ENCODE results near the gene A2M. TPM values are rescaled to one million over a fixed set of nuclear protein-coding genes. Genes with fewer than 3 reads are reported as not detected.

Gene A2M
- total and polyA plus RNA-seq, 4 donors, result 377 to 2,674 (median 775) TPM

DNA sequence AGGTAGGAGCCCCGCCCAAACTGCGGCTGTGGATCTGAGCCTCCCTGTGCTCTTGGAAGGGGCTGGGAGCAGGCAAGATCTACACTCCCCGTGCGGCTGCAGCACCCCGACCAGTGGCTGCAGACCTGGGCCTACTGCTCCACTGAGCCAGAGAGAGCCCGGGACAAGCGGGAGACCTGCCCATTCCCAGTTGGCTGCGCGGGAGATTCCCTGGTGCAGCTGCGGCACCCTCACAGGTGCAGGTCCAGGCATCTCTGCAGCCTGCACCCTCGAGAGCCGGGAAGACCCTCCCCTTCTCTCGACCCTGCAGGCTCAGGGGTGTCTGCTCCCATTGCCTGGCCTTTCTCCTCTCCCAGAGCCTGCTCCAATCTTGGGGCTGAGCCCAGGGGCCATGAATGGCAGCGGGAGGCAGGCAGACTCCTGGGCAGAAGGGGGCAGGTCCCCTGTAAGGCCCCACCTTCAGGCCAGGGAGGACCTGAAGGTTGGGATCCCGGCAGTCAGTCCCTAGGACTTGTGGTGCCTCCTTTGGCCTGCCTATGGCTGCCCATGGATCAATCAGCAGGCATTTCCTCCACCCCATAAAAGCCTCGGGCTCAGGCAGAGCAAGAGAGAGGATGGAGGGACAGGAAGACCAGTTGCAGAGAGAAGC, 8.8 kb upstream of the A2M start:
- Histone ChIP-seq H3K27me3 (ENCODE audit: control insufficient read depth in 3 of 3, insufficient read depth in 3 of 3, low read length in 2 of 3) (no peaks in the 10 kb centered on the region), H3K9ac (ENCODE audit: insufficient read depth in 1 of 2, low read length in 2 of 2) (no peak overlapping the region), H3K4me1 (ENCODE audit: control insufficient read depth in 5 of 5, insufficient read depth in 5 of 5, low read length in 5 of 5) (peaks cover 0 to 52% (median 9%) of the 10 kb centered on the region in 5 donors), H3K4me3 (no peak overlapping the region), H3K27ac (ENCODE audit: low read depth in 1 of 2, low read length in 1 of 2) (peak overlapping the region; percentile 17 to 82), H3K9me3 (ENCODE audit: control insufficient read depth in 4 of 4, insufficient read depth in 3 of 4, low read length in 3 of 4) (no peaks in the 10 kb centered on the region), H3K36me3 (ENCODE audit: control insufficient read depth in 4 of 4, insufficient read depth in 4 of 4, low read length in 4 of 4) (peaks cover 0 to 5% (median 0%) of the 10 kb centered on the region in 4 donors)
- ATAC-seq (ENCODE audit: insufficient read depth, low FRiP score), result no peak
- TF ChIP-seq, protein P1, sequence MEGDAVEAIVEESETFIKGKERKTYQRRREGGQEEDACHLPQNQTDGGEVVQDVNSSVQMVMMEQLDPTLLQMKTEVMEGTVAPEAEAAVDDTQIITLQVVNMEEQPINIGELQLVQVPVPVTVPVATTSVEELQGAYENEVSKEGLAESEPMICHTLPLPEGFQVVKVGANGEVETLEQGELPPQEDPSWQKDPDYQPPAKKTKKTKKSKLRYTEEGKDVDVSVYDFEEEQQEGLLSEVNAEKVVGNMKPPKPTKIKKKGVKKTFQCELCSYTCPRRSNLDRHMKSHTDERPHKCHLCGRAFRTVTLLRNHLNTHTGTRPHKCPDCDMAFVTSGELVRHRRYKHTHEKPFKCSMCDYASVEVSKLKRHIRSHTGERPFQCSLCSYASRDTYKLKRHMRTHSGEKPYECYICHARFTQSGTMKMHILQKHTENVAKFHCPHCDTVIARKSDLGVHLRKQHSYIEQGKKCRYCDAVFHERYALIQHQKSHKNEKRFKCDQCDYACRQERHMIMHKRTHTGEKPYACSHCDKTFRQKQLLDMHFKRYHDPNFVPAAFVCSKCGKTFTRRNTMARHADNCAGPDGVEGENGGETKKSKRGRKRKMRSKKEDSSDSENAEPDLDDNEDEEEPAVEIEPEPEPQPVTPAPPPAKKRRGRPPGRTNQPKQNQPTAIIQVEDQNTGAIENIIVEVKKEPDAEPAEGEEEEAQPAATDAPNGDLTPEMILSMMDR (IDR thresholded peaks at IDR 0.05; ENCODE audit: control extremely low read depth, extremely low read depth), result no peak
- 85 to 96% methylated on average over 16 of the region's 16 CpGs for WGBS, 2 donors
- no peak for DNase-seq

DNA sequence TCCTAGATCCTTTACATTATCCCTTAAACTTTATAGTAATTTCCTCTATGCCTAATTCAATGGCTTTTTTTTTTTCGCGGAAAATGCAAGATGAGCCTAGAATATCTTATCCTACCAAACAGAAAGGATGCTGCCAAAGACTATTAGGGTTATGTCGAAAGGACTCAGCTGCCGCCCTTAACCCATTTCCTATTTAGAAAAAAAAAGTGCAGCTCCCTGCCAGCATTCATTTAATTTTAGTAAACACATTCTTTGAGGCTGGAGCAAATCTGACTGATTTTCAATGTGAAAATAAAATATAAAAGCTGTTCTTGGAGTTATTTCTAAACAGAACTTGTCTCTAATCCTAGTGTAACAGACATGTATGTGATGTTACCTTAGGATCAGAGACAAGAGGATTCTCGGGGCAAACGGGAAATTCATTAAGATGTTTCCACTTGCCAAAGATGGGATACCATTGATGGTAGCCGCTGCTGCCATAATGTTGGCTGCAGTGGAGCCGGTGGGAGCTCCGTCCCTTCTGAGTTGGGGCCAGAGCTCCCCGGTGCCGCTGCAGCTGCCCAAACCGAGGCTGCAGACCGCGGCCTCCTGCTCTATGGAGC, 8.2 kb upstream of the A2M start:
- DNase-seq (peak; percentile 80 to 97 (median 97)), ATAC-seq (ENCODE audit: insufficient read depth, low FRiP score) (peak; percentile 13)
- 67 to 76% methylated on average over 14 of the region's 14 CpGs for WGBS, 2 donors
- peak overlapping the region; percentile 17 to 82 for H3K27ac ChIP-seq (ENCODE audit: low read depth in 1 of 2, low read length in 1 of 2)
- no peaks in the 10 kb centered on the region for H3K9me3 ChIP-seq (ENCODE audit: control insufficient read depth in 4 of 4, insufficient read depth in 3 of 4, low read length in 3 of 4)
- H3K36me3 ChIP-seq (ENCODE audit: control insufficient read depth in 4 of 4, insufficient read depth in 4 of 4, low read length in 4 of 4), result peaks cover 0 to 5% (median 0%) of the 10 kb centered on the region in 4 donors
- peaks cover 0 to 57% (median 9%) of the 10 kb centered on the region in 5 donors for H3K4me1 ChIP-seq (ENCODE audit: control insufficient read depth in 5 of 5, insufficient read depth in 5 of 5, low read length in 5 of 5)
- TF ChIP-seq, protein P1 (IDR thresholded peaks at IDR 0.05; ENCODE audit: control extremely low read depth, extremely low read depth), result no peak
- H3K4me3 ChIP-seq, result no peak overlapping the region
- no peaks in the 10 kb centered on the region for H3K27me3 ChIP-seq (ENCODE audit: control insufficient read depth in 3 of 3, insufficient read depth in 3 of 3, low read length in 2 of 3)
- peak overlapping the region in 1 of 2 donors; percentile 42 for H3K9ac ChIP-seq (ENCODE audit: insufficient read depth in 1 of 2, low read length in 2 of 2)

DNA sequence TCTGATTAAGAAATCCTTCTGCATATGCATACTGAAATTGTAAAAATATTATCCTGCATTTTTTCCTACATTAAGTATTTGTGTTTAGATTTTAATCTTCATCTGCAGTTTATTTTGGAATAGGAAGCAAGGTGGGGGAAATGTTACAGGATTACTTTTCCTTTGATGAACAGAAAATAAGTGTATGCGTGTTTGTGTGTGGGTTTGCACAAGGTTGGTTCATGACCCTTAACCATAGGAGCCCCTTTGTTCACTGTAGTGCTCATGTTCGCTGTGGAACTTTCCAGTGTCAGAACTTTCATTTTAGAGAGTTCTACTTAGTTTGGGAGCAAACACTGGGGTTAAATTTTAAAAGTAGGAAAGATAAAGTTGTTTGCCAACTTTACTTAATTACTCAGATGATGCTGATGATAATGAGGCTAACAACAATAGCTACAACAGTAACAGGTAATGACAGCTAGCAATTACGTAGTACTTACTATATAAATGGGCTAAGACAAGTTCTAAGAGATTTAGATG, 6.4 kb upstream of the A2M start:
- TF ChIP-seq, protein P1 (IDR thresholded peaks at IDR 0.05; ENCODE audit: control extremely low read depth, extremely low read depth), result no peak
- ATAC-seq (ENCODE audit: insufficient read depth, low FRiP score) (no peak), DNase-seq (peak in 2 of 3 donors; percentile 60 to 68)
- Histone ChIP-seq H3K27me3 (ENCODE audit: control insufficient read depth in 3 of 3, insufficient read depth in 3 of 3, low read length in 2 of 3) (no peaks in the 10 kb centered on the region), H3K9ac (ENCODE audit: insufficient read depth in 1 of 2, low read length in 2 of 2) (peak overlapping the region in 1 of 2 donors; percentile 85), H3K36me3 (ENCODE audit: control insufficient read depth in 4 of 4, insufficient read depth in 4 of 4, low read length in 4 of 4) (no peaks in the 10 kb centered on the region), H3K4me1 (ENCODE audit: control insufficient read depth in 5 of 5, insufficient read depth in 5 of 5, low read length in 5 of 5) (peaks cover 2 to 71% (median 9%) of the 10 kb centered on the region in 5 donors), H3K9me3 (ENCODE audit: control insufficient read depth in 4 of 4, insufficient read depth in 3 of 4, low read length in 3 of 4) (no peaks in the 10 kb centered on the region), H3K4me3 (no peak overlapping the region), H3K27ac (ENCODE audit: low read depth in 1 of 2, low read length in 1 of 2) (no peak overlapping the region)
- 39 to 72% methylated on average over 3 of the region's 3 CpGs for WGBS, 2 donors

Measured in lung (tissue), 12 donors.